DLD1 (cell line): ENCODE measurements around the gene MIS18BP1.
"Not testable (repeated sequence)": the region's sequence is repeated elsewhere in the genome, so short reads cannot be mapped to it uniquely, and the experiment has no call there.

Source experiments
- in situ Hi-C: cut with HindIII; loops from 2 replicates; pipeline ENCODE4 v1.10.0; 2017; ENCODE audit warnings: low sequenced_read_pairs

MIS18BP1 gene

DNA sequence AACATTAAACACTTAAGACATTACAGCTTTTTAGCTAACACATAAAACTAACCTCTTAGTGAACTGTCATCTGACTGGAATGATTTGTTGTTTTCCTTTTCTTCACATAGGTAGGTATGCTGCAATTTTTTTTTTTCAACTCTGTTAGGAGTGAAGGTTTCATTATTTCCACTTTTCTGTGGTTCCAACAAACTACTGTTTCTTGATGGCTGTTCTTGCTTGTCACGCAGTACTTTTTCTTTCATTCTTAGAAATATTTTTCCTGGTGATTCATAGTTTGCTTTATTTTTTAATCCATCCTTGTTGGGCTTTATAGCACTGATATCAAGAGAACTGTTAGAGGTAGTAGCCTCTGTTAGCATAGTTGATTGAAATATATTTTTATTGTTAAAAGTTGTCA lies 6.3 kb downstream of the MIS18BP1 start:
- in situ Hi-C loops = no loop called here

DNA sequence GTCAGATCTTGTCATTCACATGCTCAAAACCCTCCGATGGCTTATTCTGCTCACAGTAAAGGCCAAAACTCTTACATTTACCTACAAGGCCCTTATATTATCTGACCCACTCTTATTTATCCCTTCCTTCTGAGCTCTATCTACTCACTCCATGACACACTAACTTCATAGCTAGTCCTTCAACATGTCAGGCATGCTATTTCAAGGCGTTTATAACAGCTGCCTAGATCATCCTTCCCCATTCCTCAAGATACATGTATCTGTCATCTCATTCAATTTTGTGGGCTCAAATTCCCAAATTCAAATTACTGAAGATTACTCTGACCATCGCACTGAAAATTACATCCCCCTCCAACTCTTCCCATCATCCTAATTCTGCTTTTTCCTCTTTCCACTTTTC lies 6.9 kb downstream of the MIS18BP1 start:
- in situ Hi-C loops = no loop called here

DNA sequence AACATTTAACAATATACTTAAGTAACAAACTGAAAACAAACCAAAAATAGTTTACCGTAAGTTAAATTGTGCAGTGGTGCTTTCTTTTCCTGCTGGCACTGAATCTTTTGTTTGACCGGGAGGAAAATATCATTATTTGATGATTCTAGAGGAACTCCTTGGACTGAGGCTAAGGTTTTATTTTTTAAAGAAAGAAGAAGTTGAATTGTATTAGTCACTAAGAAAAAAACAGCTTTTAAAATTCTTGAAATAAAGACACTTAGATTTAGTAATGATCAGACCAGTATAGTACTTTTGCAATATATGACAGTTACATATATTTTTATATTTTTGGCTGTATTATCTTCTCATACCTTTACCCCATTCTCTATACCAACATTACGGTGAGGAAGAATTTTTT lies 10.3 kb downstream of the MIS18BP1 start:
- in situ Hi-C loops = no loop called here

DNA sequence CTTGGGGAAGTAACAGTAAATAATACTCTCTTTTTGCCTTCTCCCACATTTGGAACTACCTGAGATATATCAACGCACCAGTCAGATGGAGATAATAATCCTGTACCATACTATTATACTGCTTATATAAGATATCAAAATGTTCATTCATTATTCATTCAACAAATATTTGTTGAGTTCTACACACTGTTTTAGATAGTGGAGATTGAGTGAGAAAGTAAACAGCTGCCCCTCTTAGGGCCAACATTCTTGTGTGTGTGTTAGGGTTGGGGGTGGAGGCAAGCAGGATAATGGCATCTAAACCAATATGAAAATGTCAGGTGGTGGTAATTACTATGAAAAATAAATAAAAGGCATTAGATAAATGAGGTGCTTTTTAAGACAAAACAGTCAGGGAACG lies 14.0 kb downstream of the MIS18BP1 start:
- in situ Hi-C loops = no loop called here

DNA sequence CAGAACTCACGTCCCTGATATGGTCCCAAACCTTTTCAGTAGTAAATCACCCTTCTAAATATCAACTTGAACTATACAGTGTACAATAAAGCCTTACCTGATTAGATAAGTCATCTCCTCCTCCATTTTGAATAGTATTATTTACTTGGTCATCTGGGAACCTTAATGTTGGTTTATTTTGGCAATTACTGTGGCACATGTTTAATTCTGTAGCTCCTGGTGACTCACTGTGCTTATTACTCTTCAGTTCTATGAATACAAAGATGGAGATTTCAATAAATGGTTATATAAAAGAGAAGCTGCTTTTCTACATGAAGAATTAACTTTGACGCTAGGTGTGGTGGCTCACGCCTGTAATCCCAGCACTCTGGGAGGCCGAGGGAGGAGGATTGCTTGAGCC lies 25.4 kb downstream of the MIS18BP1 start:
- in situ Hi-C loops = no loop called here

DNA sequence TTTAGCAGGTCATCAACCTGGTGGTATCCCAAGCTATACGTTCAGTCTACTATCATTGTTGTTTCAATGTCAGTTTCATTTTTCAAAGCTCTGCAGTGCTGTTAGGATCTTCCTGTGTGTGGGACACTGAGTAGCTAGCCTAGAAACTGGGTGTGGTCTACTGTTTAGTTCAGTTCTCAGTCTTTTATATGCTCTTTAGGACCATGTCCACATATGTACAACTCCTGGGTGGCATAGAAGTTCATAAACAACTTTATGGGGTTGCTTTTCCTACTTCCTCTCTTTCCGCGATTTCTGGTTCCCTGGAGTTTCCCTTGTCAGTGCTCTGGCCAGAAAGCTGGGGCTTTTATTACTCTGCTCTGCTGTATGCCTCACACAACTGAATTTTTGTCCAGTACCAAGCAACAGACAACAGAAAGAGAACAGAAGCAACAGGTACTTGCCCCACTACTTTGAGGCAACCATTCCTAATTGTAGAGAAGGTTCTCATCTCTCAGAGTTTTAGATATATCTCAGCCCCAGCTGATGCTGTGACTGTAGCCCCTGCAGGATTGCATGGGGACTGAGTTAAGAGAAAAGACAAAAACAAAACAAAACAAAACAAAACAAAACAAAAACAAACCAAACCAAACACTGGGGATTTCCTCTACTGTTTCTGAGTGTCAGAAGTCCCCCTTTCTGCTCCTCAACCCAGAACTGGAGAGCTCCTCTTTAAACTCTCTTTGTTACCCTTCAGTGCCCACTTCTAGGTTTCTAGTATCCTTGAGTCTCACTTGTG lies 30.3 kb downstream of the MIS18BP1 start:
- in situ Hi-C loops = no loop called here

DNA sequence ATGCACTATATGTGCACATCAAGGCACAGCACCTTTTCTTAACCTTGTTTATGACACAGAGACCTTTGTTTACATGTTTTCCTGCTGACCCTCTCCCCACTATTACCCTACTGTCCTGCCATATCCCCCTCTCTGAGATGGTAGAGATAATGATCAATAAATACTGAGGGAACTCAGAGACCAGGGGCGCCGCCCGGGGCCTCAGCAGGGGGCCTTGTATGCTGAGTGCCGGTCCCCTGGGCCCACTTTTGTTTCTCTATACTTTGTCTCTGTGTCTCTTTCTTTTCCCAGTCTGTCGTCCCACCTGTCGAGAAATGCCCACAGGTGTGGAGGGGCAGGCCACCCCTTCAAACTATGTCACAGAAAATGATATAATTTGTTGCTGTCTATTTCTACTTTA lies 38.7 kb downstream of the MIS18BP1 start:
- in situ Hi-C loops = not testable (repeated sequence)

DNA sequence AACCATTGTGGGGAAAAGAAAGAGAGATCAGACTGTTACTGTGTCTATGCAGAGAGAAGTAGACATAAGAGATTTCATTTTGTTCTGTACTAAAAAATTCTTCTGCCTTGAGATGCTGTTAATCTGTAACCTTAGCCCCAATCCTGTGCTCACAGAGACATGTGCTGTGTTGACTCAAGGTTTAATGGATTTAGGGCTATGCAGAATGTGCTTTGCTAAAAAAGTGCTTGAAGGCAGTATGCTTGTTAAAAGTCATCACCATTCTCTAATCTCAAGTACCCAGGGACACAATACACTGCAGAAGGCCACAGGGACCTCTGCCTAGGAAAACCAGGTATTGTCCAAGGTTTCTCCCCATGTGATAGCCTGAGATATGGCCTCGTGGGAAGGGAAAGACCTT lies 39.3 kb downstream of the MIS18BP1 start:
- in situ Hi-C loops = not testable (repeated sequence)

DNA sequence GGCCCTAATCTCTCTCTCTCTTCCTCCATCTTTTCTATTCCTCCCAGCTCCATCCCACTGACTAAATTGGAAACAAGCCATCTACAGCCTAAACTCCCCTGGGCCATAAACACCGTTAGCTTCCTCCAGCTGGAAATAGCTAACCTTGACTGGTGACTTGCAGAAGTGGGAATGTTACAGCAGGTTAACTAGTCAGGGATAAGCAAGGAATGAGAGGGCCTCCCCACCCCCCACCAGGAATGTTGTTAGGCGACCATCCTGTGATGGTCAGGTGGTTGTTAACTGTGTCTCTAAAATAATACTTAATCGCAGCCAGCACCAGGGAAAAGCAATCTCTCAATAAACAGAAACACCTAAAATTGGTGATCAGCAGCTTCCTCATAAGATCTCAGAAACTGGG lies 40.8 kb downstream of the MIS18BP1 start:
- in situ Hi-C loops = no loop called here

DNA sequence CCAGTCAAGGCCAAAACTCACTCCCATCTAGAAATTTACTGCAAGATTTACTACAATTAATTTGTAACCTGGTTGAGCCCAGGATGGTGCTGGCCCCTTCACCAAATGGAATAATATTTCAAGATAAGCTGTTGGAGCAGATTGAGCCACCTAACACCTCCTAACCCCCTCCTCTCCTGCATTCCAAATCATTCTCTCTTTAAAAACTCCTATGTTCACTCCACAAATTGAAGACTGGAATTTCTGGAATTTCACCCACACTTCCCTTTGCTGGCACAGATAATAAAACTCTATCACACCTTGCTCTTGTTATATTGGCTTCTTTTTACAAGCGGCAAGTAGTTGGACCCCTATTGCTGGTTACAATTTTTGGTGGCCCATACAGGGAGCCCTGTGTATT lies 41.7 kb downstream of the MIS18BP1 start:
- in situ Hi-C loops = no loop called here

DNA sequence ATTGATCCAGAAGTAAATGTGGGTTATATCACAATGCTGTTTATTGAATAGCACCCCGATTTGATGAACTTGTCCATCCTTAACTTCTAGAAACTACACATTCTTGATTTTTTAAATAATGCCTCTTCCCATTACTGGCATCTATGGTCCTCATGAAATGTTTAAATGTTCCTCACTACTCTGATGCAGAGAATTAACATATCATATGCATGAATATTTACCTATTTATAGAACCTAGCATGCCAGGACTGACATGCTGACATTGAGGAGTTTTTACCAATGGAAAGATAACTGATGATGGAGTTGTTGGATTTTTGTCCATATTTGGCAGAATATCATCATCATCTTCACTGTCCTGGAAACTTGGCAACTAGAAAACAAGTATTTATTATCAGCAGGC lies 42.8 kb downstream of the MIS18BP1 start:
- in situ Hi-C loops = no loop called here

DNA sequence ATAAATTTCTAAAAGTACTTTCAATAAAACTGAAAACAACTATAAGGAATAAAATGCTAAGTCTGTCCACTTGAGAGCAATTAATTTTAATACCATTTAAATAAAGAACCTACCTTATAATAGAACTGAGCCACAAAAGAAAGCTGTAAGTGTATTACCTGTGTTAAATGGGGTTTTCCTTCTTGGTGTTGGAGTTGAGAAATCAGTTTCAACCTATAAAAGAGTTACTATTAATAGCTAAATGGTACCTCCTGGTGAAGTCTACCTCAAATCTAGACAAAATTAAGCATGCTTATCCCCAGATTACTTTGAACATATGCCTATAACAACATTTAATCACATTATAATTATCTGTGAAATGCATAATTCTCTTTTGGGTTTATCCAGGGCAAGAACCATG lies 48.8 kb downstream of the MIS18BP1 start:
- in situ Hi-C loops = no loop called here

DNA sequence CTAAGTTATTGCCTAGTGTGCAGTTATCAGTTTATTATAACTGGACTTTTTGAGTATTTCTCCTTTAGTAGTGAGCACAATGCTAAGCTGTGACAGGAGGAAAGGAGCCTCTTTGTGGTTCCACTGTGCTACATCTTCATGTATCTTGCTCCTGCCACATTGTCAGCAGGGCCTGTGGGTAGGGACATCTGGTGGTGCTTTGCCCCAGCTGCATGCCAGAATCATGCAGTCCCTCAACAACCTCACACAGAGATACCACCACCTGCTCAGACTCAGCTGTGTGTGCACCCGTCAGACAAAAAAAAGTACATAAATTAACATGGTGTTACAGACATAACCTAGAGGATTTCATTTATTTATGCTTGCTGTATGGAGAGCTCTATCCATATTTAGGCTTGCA lies 51.1 kb downstream of the MIS18BP1 start:
- in situ Hi-C loops = no loop called here

DNA sequence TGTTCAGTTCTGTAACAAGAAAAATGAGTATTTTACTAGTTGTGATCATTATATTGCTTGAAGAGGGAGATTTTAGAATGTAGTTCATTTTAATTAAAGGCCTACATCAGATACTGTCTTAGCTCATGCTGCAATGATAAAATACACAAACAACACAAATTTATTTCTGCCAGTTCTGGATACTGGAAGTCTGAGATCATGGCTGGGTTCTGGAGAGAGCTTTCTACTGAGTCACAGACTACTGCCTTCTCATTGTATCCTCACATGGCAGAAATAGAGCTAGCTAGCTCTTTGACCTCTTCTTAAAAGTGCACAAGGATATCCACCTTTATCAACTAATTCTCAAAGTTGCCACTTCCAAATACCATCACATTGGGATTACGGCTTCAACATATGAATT lies 53.8 kb downstream of the MIS18BP1 start:
- in situ Hi-C loops = no loop called here

DNA sequence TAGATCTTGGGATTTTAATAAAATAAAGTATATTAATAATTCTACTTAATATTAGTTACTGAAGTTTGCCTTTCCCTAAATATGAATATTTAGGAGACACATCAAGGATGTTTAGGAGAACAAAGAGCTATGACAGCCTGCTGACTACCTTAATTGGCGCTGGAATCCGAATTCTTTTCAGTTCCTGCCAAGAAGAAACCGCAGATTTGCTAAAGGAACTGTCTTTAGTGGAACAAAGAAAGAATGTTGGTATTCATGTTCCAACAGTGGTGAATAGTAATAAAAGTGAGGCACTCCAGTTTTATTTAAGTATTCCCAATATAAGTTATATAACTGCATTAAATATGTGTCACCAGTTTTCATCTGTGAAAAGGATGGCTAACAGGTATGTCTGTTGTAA lies 54.5 kb downstream of the MIS18BP1 start:
- in situ Hi-C loops = no loop called here

DNA sequence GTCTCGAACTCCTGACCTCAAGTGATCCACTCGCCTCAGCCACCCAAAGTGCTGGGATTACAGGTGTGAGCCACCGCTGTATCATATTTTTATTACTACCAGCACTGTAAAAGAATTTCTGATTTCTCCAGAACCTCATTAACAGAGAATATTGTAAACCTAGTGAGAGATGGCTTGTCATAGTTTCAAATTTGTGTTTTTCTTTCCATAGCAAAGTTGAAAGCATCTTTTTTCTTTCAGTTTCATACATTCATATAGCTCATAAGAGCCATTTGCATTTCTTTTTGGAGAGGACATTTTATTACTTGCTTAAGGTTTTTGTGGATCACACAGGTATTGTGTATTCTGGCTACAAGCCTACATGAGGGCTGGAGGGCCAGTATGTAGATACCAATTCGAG lies 58.0 kb downstream of the MIS18BP1 start:
- in situ Hi-C loops = no loop called here

DNA sequence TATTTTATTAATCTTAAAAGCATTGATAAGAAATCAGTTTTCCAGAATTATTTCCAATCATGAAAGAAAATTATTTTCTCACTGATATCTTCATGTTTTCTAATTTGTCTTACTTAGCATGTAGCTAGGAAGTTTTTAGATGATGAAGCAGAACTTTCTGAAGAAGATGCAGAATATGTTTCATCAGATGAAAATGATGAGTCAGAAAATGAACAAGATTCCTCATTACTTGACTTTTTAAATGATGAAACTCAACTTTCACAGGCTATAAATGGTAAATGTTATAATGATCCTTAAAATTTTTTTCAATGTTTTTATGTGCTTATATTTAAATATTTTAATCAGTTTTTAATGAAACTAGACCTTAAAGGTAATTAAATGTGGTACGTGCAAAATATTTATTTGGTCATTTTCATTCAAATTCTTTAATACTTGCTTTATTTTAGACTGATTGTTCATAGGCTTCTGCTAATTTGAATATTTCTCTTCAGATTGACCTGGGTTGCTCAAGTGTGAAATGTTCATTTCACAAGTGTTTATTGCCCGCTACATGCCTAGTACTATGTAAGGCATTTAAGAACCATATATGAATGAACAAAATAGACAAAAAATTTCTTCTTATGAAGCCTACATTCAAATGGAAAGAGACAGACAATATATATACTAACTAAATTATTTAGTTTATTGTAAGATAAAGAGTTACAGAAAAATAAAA lies 67.7 kb downstream of the MIS18BP1 start:
- in situ Hi-C loops = no loop called here

DNA sequence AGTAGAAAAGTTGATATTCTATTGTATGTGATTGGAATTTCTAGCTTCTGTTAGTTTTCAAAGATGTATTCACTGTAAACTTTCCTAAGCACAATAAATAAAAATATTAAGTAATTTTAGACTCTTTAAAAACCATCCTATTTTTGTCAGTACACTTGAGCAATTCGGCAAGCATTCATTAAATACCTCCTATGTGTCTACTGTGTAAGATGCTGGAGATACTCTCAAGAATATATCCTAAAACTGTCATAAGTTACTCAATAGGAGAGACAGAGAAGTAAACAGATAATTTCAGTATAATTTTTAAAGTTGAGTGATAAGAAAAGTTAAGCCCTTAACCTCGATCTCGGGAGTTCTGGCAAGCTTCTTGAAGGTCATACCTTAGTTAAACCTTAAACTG lies 71.2 kb downstream of the MIS18BP1 start:
- in situ Hi-C loops = no loop called here

DNA sequence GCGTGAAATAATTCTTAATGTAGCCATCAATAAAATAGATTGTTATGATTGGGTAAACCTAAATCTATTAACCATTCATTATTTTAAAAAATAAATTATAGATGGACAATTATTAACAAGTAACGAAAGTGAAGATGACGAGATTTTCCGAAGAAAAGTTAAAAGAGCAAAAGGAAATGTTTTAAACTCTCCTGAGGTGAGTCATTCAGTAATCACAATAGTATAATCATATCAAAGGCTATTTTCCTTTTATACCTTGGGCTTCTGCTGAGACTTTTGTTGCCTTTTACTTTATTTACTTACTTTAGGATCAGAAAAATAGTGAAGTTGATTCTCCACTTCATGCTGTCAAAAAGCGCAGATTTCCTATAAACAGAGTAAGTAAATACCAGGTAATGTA lies 71.7 kb downstream of the MIS18BP1 start:
- in situ Hi-C loops = no loop called here

DNA sequence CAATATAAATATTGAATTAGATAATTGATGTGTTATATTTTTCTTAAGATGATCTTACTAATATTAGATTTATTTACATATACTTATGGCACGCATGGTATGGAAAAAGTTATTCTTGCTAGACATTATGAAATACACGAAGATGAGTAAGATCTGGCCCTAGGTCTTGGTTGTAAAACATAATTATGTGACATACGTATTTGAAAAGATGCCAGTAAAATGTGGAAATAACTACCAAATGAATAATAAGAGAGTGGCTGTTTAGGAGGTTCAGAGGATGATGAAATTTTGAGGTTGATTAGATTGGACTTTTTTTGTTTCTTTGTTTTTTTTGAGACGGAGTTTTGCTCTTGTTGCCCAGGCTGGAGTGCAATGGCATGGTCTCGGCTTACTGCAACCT lies 75.9 kb downstream of the MIS18BP1 start:
- in situ Hi-C loops = no loop called here

DNA sequence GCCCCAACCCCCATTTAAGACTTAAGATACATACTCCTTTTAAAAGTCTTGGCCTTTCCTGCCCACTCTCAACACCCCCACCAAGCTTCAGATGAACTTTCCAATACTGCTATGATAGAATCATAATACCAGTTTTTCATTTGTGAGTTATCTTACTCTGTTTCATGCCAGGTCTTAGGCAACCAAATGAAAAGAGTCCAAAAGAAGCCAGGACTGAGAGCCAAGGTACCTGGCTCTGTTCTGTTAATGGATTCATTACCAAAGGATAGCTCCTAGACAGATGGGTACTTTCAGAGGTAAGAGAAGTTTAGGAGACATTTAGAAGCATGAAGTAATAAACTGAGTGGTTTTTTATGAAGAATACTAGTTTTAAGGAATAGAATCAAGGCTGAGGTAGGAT lies 83.1 kb downstream of the MIS18BP1 start:
- in situ Hi-C loops = no loop called here

DNA sequence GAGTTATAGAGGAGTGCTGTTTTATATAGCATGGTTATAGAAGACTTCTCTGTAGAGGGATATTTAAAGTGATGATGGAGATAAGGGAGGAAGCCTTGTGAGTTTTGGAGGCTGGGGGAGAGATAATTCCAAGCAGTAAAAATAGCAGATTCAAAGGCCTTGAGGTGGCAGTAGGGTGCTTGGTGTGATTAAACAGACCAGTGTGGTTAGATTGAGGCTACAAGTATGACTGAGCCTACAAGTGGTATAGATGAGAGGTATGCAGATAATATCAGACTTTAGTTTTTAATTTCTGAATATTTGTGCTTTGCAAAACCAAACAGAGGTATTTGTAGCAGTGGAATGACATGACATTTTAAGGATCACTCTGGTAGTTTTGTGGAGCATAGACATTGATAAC lies 96.9 kb downstream of the MIS18BP1 start:
- in situ Hi-C loops = no loop called here
